Measurements from ENCODE around the gene EXOC6B. TPM values are rescaled to one million over a fixed set of nuclear protein-coding genes. Genes with fewer than 3 reads are reported as not detected.

EXOC6B gene
- total and polyA plus RNA-seq, 2 of the 8 experiments (the other 6 are each of a cell fraction or from before 2014, with no cell fraction given): 13.5 to 33.0 TPM

DNA sequence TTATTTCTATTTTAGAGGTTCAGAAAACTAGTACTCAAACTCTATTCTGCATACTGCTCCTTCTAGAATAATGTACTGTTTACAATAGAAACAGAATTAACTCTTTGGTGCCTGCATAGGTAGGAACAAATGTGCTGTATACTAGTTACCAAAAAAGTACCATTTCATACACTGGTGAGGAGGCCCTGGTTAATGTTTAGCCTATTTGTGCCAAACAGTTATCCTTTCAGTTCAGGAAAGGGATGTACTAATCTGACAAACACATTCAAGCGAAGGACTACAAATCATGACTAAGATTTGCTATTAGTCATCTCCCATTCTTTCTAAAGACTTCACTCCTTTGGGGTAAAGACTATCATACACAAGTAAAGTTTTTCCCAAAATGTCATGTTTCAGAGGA, 47.4 kb downstream of the EXOC6B start:
- H3K4me2 ChIP-seq (ENCODE audit: insufficient read depth in 1 of 2, low read depth in 2 of 2, low read length in 2 of 2): no peak overlapping the region
- H3K4ac ChIP-seq (replicated peaks; ENCODE audit: insufficient read length, low read depth, low read length): no peak overlapping the region
- H4K91ac ChIP-seq (replicated peaks; ENCODE audit: insufficient read length, low read length): no peak overlapping the region
- H3K18ac ChIP-seq (ENCODE audit: extremely low read depth, low read length): no peak overlapping the region
- H3K9me3 ChIP-seq (ENCODE audit: insufficient read depth in 2 of 2, low read depth in 1 of 2, low read length in 1 of 2): no peaks in the 10 kb centered on the region
- FAIRE-seq: no peak
- no peaks in the 10 kb centered on the region for H3K27me3 ChIP-seq (replicated peaks in 1 of 4; ENCODE audit: control insufficient read depth in 3 of 4, extremely low read depth in 1 of 4, insufficient read depth in 3 of 4, low read length in 3 of 4)
- H3K36me3 ChIP-seq (ENCODE audit: control insufficient read depth in 2 of 4, insufficient read depth in 4 of 4, low read length in 3 of 4): no peaks in the 10 kb centered on the region
- H4K20me1 ChIP-seq (replicated peaks in 1 of 2; ENCODE audit: control insufficient read depth in 1 of 2, insufficient read depth in 2 of 2, low read length in 2 of 2): no peaks in the 10 kb centered on the region
- H3K79me1 ChIP-seq (ENCODE audit: low read depth, low read length): peaks cover 2% of the 10 kb centered on the region; the same call in 1 of the 2 replicates
- no peak overlapping the region for H3K14ac ChIP-seq (ENCODE audit: insufficient read length)
- H3K27ac ChIP-seq (ENCODE audit: low read depth, low read length): no peak overlapping the region
- H3K23me2 ChIP-seq (ENCODE audit: low read depth, low read length): no peaks in the 10 kb centered on the region
- DNase-seq (ENCODE audit: low read depth in 1 of 2, low spot score in 2 of 2): no peak
- H3K4me1 ChIP-seq (replicated peaks in 1 of 4; ENCODE audit: control insufficient read depth in 3 of 4, insufficient read depth in 4 of 4, low read length in 3 of 4): peaks cover 0 to 3% (median 1%) of the 10 kb centered on the region in 4 experiments; a peak in 2 of 7 replicates
- no peak overlapping the region for H3K4me3 ChIP-seq (ENCODE audit: extremely low read depth in 1 of 4, insufficient read depth in 2 of 4, low read depth in 3 of 4, low read length in 4 of 4)
- H2BK15ac ChIP-seq (ENCODE audit: low read length): no peak overlapping the region
- no peak overlapping the region for H3K9ac ChIP-seq (replicated peaks in 1 of 4; ENCODE audit: extremely low read depth in 1 of 4, low read depth in 3 of 4, low read length in 3 of 4)
- no peak overlapping the region for H2BK20ac ChIP-seq (ENCODE audit: low read length)
- ChIA-PET POLR2A (ENCODE audit: partially characterized antibody) (no interaction called here), CTCF (ENCODE audit: partially characterized antibody) (interaction anchor here (0.9 to 1.8 kb wide), 4 partner anchors 71 to 84 kb away, joined by 3 to 5 read pairs (median 4); no protein-coding TSS in a partner anchor)
- no peak overlapping the region for H2BK12ac ChIP-seq (ENCODE audit: low read depth, low read length)
- no peak overlapping the region for H4K5ac ChIP-seq (ENCODE audit: insufficient read length, low read depth, low read length)
- H3K23ac ChIP-seq (ENCODE audit: insufficient read length): no peak overlapping the region
- no peak overlapping the region for H4K8ac ChIP-seq (ENCODE audit: extremely low read depth, insufficient read depth, low read length)
- no peak overlapping the region for H2AK5ac ChIP-seq (ENCODE audit: low read depth, low read length)
- H3K79me2 ChIP-seq (ENCODE audit: control insufficient read depth in 1 of 2, insufficient read depth in 2 of 2, low read length in 2 of 2): 0 out of 4 replicates have a peak, but pooled peaks cover 0 to 2% of the 10 kb centered on the region in 2 experiments
- H2AFZ ChIP-seq (ENCODE audit: low read length): no peak overlapping the region
- H2BK5ac ChIP-seq (ENCODE audit: low read depth, low read length): no peak overlapping the region
- no peak overlapping the region for H3K56ac ChIP-seq (replicated peaks; ENCODE audit: insufficient read length, low read depth, low read length)
- 90% methylated on average over 1 of the region's 1 CpG; no CpG with 5 or more reads in 1 of the 2 experiments for WGBS, 2 experiments (ENCODE audit: extremely low coverage in 1 of 2, insufficient coverage in 1 of 2, insufficient read length in 1 of 2, insufficient replicate concordance in 2 of 2, low coverage in 1 of 2, low lambda C conversion rate in 2 of 2, missing lambda C conversion rate in 1 of 2)
- H2BK120ac ChIP-seq (replicated peaks; ENCODE audit: low read depth, low read length): no peak overlapping the region
- TF ChIP-seq EZH2 (IDR thresholded peaks at IDR 0.05; ENCODE audit: low read depth, low read length, severe bottlenecking) (no peak), TAF7 (optimal IDR thresholded peaks at IDR 0.05; ENCODE audit: borderline replicate concordance, low read depth, low read length) (no peak), RNF2 (IDR thresholded peaks at IDR 0.05; ENCODE audit: borderline replicate concordance, low read depth, low read length, missing control alignments, poor library complexity, severe bottlenecking) (no peak), POU5F1 (IDR thresholded peaks at IDR 0.05; ENCODE audit: low read depth, low read length) (no peak), ASH2L (IDR thresholded peaks at IDR 0.05; ENCODE audit: low read length) (no peak), ZNF274 (IDR thresholded peaks at IDR 0.05; ENCODE audit: borderline replicate concordance, extremely low read depth, low read length) (no peak), RAD21 (IDR thresholded peaks at IDR 0.05 in 1 of 2, conservative IDR thresholded peaks at IDR 0.05 in 1 of 2; ENCODE audit: low read depth in 2 of 2, low read length in 2 of 2) (no peak), KDM4A (IDR thresholded peaks at IDR 0.05; ENCODE audit: low read depth, low read length, severe bottlenecking) (no peak), SP1 (IDR thresholded peaks at IDR 0.05; ENCODE audit: low read depth, low read length) (no peak), BRCA1 (IDR thresholded peaks at IDR 0.05; ENCODE audit: low read depth, low read length) (no peak), SUZ12 (IDR thresholded peaks at IDR 0.05; ENCODE audit: low read length) (no peak), EP300 (IDR thresholded peaks at IDR 0.05; ENCODE audit: borderline replicate concordance in 1 of 2, low read depth in 2 of 2, low read length in 2 of 2) (no peak), SIX5 (IDR thresholded peaks at IDR 0.05; ENCODE audit: low read depth, low read length) (no peak), YY1 (IDR thresholded peaks at IDR 0.05; ENCODE audit: low read depth, low read length) (no peak)
